ENCODE data around the gene SLC44A5.
"Not testable (repeated sequence)": the region's sequence is repeated elsewhere in the genome, so short reads cannot be mapped to it uniquely, and the experiment has no call there.

The SLC44A5 gene

GRCh38 chr1:75461808-75462325, 149.0 kb downstream of the SLC44A5 start:
- no peak for DNase-seq (ENCODE audit: low read depth in 3 of 3)

- DNase-seq (ENCODE audit: low read depth in 3 of 3): no peak
Measured at GRCh38 chr1:75449998-75450397, 160.9 kb downstream of the SLC44A5 start.

- DNase-seq (ENCODE audit: low read depth in 3 of 3): no peak
Measured at GRCh38 chr1:75444220-75444619, 166.7 kb downstream of the SLC44A5 start.

- DNase-seq (ENCODE audit: low read depth in 3 of 3): no peak
Measured at GRCh38 chr1:75440274-75440673, 170.6 kb downstream of the SLC44A5 start.

- no peak for DNase-seq (ENCODE audit: low read depth in 3 of 3)
Measured at GRCh38 chr1:75438355-75438754, 172.6 kb downstream of the SLC44A5 start.

GRCh38 chr1:75431843-75432242, 179.1 kb downstream of the SLC44A5 start:
- no peak for DNase-seq (ENCODE audit: low read depth in 3 of 3)

GRCh38 chr1:75430526-75430925, 180.4 kb downstream of the SLC44A5 start:
- DNase-seq (ENCODE audit: low read depth in 3 of 3): no peak

- DNase-seq (ENCODE audit: low read depth in 3 of 3): no peak
Measured at GRCh38 chr1:75426688-75427087, 184.2 kb downstream of the SLC44A5 start.

GRCh38 chr1:75425001-75425650, 185.8 kb downstream of the SLC44A5 start:
- no peak for DNase-seq (ENCODE audit: low read depth in 3 of 3)

- no peak for DNase-seq (ENCODE audit: low read depth in 3 of 3)
Measured at GRCh38 chr1:75423616-75424015, 187.3 kb downstream of the SLC44A5 start.

GRCh38 chr1:75423136-75423535, 187.8 kb downstream of the SLC44A5 start:
- no peak for DNase-seq (ENCODE audit: low read depth in 3 of 3)

- no peak for DNase-seq (ENCODE audit: low read depth in 3 of 3)
Measured at GRCh38 chr1:75421371-75421770, 189.5 kb downstream of the SLC44A5 start.

- DNase-seq (ENCODE audit: low read depth in 3 of 3): no peak
Measured at GRCh38 chr1:75415187-75415586, 195.7 kb downstream of the SLC44A5 start.

- no peak for DNase-seq (ENCODE audit: low read depth in 3 of 3)
Measured at GRCh38 chr1:75412616-75413015, 198.3 kb downstream of the SLC44A5 start.

GRCh38 chr1:75404681-75405080, 206.2 kb downstream of the SLC44A5 start:
- DNase-seq (ENCODE audit: low read depth in 3 of 3): not testable (repeated sequence)

GRCh38 chr1:75403147-75403646, 207.7 kb downstream of the SLC44A5 start:
- not testable (repeated sequence) for DNase-seq (ENCODE audit: low read depth in 3 of 3)

GRCh38 chr1:75400716-75401115, 210.2 kb downstream of the SLC44A5 start:
- no peak for DNase-seq (ENCODE audit: low read depth in 3 of 3)

GRCh38 chr1:75396745-75397144, 214.2 kb downstream of the SLC44A5 start:
- DNase-seq (ENCODE audit: low read depth in 3 of 3): no peak

- no peak for DNase-seq (ENCODE audit: low read depth in 3 of 3)
Measured at GRCh38 chr1:75396260-75396659, 214.7 kb downstream of the SLC44A5 start.

GRCh38 chr1:75394386-75395139, 216.4 kb downstream of the SLC44A5 start:
- no peak for DNase-seq (ENCODE audit: low read depth in 3 of 3)

GRCh38 chr1:75392278-75392677, 218.6 kb downstream of the SLC44A5 start:
- no peak for DNase-seq (ENCODE audit: low read depth in 3 of 3)

- DNase-seq (ENCODE audit: low read depth in 3 of 3): not testable (repeated sequence)
Measured at GRCh38 chr1:75375476-75376447, 235.2 kb downstream of the SLC44A5 start.

All from stimulated activated CD4-positive, alpha-beta T cell treated with anti-CD3 and anti-CD28 coated beads, TNF-alpha, amount 100 ng/mL, for 4 hours (primary cell).